Testis (tissue), 2 donors: ENCODE results near the gene PLB1.

ENCODE experiments used
- POLR2A ChIP-seq: fragments of 450-650 bp; IDR thresholded peaks from one replicate; pipeline ENCODE4 v1.6.1; 2017; ENCODE audit warnings: antibody characterized with exemption, mild to moderate bottlenecking, moderate library complexity
- TF ChIP-seq, protein P1 (sequence below), 3 experiments: fragments of 450-650 bp in 2 of 3; fragments of 200-600 bp in 1 of 3; sonication (generic) in 1 of 3; IDR thresholded peaks; one replicate each; pipeline ENCODE4 v1.5.1; 2016 to 2019; ENCODE audit warnings: antibody characterized with exemption in 3 of 3, mild to moderate bottlenecking in 2 of 3, moderate library complexity in 1 of 3

DNA sequence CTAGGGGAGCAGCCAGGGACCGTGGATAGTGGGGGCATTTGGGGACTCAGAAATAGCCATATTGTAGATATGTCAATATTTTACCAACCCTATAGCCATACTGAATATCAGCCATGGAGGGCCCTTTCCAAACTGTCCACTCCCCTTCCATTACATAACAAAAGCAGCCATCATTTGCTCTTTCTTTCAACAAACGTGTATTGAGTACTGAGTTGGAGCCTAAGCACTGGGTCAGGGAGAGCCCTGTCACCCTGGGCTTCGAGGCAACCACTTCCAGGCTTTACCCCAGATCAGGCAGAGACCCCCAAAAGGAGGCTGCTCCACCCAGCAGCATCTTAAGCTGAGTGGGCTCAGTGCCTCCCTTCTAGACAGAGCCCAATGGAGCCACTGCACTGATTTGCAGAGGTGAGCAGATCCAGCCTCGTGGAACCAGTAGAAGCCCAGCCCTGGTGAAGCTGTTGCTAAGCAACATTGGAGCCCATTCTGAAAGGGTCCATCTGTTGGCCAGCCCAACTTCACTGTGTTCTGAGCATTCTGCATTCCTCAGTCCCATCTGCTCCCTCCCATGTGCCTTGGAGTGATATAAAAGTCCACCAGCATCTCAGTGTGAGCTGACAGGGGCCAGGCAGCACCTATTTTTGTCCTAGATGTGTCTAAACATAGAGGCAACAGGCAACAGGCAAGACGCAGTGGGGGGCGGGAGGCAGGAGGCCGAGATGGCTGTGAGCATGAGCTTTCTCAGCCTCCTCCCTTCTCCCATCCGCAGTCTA is 112.1 kb downstream of the PLB1 start:
- TF ChIP-seq, protein P1, sequence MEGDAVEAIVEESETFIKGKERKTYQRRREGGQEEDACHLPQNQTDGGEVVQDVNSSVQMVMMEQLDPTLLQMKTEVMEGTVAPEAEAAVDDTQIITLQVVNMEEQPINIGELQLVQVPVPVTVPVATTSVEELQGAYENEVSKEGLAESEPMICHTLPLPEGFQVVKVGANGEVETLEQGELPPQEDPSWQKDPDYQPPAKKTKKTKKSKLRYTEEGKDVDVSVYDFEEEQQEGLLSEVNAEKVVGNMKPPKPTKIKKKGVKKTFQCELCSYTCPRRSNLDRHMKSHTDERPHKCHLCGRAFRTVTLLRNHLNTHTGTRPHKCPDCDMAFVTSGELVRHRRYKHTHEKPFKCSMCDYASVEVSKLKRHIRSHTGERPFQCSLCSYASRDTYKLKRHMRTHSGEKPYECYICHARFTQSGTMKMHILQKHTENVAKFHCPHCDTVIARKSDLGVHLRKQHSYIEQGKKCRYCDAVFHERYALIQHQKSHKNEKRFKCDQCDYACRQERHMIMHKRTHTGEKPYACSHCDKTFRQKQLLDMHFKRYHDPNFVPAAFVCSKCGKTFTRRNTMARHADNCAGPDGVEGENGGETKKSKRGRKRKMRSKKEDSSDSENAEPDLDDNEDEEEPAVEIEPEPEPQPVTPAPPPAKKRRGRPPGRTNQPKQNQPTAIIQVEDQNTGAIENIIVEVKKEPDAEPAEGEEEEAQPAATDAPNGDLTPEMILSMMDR (IDR thresholded peaks at IDR 0.05), result no peak
- TF ChIP-seq POLR2A, result no peak
